WTC11 (cell line): Measurements from ENCODE around the gene SSR1. TPM values are rescaled to one million over a fixed set of nuclear protein-coding genes. Genes with fewer than 3 reads are reported as not detected.

Source experiments
- ATAC-seq: fragments of 200-7000 bp; cut with Tn5 transposase; 2 replicates; pipeline ENCODE4 v1.10.0; 2021; ENCODE audit warnings: mild to moderate bottlenecking, moderate library complexity
- CTCF ChIA-PET: fragments of 300-600 bp; sonication (Branson Sonifier 250); formaldehyde crosslinking; loops from one replicate; lab custom pipeline; 2021; ENCODE audit warnings: antibody characterized with exemption; lab: Charles Lee
- POLR2A ChIA-PET: fragments of 350-600 bp; sonication (Branson Sonifier 250); formaldehyde crosslinking; loops from one replicate; lab custom pipeline; 2021; ENCODE audit warnings: antibody characterized with exemption; lab: Charles Lee
- DNase-seq: peaks from one replicate; pipeline ENCODE4 v3.0.0; 2021; ENCODE audit warnings: low spot score
- H3K27ac Mint-ChIP-seq: 2 replicates; pipeline ENCODE4 v1.8.0; 2021; ENCODE audit warnings: mixed read lengths
- H3K27me3 Mint-ChIP-seq: 2 replicates; pipeline ENCODE4 v1.8.0; 2021; ENCODE audit warnings: low read depth, mild to moderate bottlenecking, moderate library complexity, mixed read lengths
- H3K36me3 Mint-ChIP-seq: 2 replicates; pipeline ENCODE4 v1.8.0; 2021; ENCODE audit warnings: mixed read lengths
- H3K4me1 Mint-ChIP-seq: 2 replicates; pipeline ENCODE4 v1.8.0; 2022; ENCODE audit warnings: mixed read lengths
- H3K4me3 Mint-ChIP-seq: 2 replicates; pipeline ENCODE4 v1.8.0; 2021; ENCODE audit warnings: mild to moderate bottlenecking, moderate library complexity, mixed read lengths
- H3K9me3 Mint-ChIP-seq: 2 replicates; pipeline ENCODE4 v1.8.0; 2021; ENCODE audit warnings: mixed read lengths
- AR ChIP-seq: fragments of 250-450 bp; sonication (Bioruptor Pico); IDR thresholded peaks from 2 replicates; pipeline ENCODE4 v1.9.0; 2021; ENCODE audit warnings: mild to moderate bottlenecking
- PREB ChIP-seq: sonication (generic); formaldehyde crosslinking; IDR thresholded peaks from 2 replicates; pipeline ENCODE4 v1.8.1; 2022; ENCODE audit warnings: mild to moderate bottlenecking, missing genetic modification reagents, moderate library complexity, borderline replicate concordance
- SMAD4 ChIP-seq: sonication (generic); formaldehyde crosslinking; IDR thresholded peaks from 2 replicates; pipeline ENCODE4 v1.8.0; 2022; ENCODE audit warnings: mild to moderate bottlenecking, missing genetic modification reagents
- STAT6 ChIP-seq: sonication (generic); formaldehyde crosslinking; conservative IDR thresholded peaks from 2 replicates; pipeline ENCODE4 v1.8.1; 2023; ENCODE audit warnings: mild to moderate bottlenecking, low read depth, missing genetic modification reagents, moderate library complexity
- ZNF121 ChIP-seq: sonication (generic); formaldehyde crosslinking; IDR thresholded peaks from 2 replicates; pipeline ENCODE4 v1.8.0; 2023; ENCODE audit warnings: missing genetic modification reagents
- ZNF281 ChIP-seq: sonication (generic); formaldehyde crosslinking; IDR thresholded peaks from 2 replicates; pipeline ENCODE4 v1.8.0; 2023; ENCODE audit warnings: mild to moderate bottlenecking, missing genetic modification reagents
- ZNF423 ChIP-seq: fragments of 250-450 bp; sonication (Bioruptor Pico); IDR thresholded peaks from 2 replicates; pipeline ENCODE4 v2.1.2; 2022; ENCODE audit warnings: mild to moderate bottlenecking, moderate library complexity
- total RNA-seq: library from RNA; stranded (reverse); gene quantifications from 3 replicates; pipeline ENCODE4 v1.2.3, GENCODE V29; 2021

The SSR1 gene
- total RNA-seq, 1 experiment from 2014 or later, result 96.7 TPM

- no peak overlapping the region for H3K27ac Mint-ChIP-seq
- CTCF ChIA-PET, result interaction anchor here (1.1 kb wide), 1 partner anchor 24 kb away, joined by 3 read pairs; no protein-coding TSS in a partner anchor
- ATAC-seq, result no peak
Measured at GRCh38 chr6:7270320-7271204, 42.4 kb downstream of the SSR1 start.

More at GRCh38 chr6:7270320-7271204, 42.4 kb downstream of the SSR1 start:
- no peak for TF ChIP-seq AR (CRISPR knock-in tag)
- TF ChIP-seq ZNF423 (CRISPR knock-in tag), result no peak
- TF ChIP-seq ZNF281 (CRISPR knock-in tag), result no peak
- TF ChIP-seq SMAD4 (CRISPR knock-in tag), result no peak
- TF ChIP-seq PREB (CRISPR knock-in tag), result no peak
- no peak for TF ChIP-seq STAT6 (CRISPR knock-in tag)
- TF ChIP-seq ZNF121 (CRISPR knock-in tag), result no peak
- no peak for DNase-seq
- POLR2A ChIA-PET, result no interaction called here
- Mint-ChIP-seq H3K9me3 (no peaks in the 10 kb centered on the region), H3K4me3 (no peak overlapping the region), H3K4me1 (no peaks in the 10 kb centered on the region), H3K36me3 (no peaks in the 10 kb centered on the region), H3K27me3 (no peaks in the 10 kb centered on the region)
